ENCODE data around the gene PRM3.

DNA sequence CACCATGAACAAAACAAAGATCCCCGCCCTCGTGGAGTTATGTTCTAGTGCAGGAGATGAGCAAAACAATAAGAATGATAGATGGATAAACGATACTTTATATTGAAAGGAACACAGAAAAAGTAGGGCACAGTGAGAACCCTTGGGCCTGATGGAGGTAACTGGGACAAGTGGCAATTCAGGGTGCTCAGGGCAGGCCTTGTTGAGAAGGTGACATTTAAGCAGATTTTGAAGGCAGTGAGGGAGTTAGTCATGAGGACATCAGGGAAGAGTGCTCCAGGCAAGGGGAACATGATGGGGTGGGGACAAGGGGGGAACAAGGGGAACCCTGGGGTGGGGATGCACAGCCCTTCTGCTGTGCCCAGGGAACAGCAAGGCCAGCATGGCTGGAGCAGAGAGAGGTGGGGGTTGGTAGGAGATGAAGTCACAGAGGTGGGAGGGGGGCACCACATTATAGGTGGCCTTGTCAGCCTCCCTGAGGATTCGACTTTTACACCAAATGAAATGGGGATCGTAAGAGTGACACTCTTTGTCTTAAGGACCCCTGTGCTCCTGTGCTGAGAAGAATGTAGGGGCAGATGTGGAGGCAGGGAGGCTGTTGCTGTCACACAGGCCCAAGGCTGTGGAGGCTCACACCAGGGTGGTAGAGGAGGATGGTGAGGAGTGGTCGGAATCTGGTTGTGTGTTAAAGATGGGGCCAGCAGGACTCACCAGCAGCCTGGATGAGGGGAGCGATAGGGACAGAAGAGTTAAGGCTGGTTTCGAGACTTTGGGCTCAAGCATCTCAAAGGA is 16.9 kb upstream of the PRM3 start:
- TF ChIP-seq, protein P1, sequence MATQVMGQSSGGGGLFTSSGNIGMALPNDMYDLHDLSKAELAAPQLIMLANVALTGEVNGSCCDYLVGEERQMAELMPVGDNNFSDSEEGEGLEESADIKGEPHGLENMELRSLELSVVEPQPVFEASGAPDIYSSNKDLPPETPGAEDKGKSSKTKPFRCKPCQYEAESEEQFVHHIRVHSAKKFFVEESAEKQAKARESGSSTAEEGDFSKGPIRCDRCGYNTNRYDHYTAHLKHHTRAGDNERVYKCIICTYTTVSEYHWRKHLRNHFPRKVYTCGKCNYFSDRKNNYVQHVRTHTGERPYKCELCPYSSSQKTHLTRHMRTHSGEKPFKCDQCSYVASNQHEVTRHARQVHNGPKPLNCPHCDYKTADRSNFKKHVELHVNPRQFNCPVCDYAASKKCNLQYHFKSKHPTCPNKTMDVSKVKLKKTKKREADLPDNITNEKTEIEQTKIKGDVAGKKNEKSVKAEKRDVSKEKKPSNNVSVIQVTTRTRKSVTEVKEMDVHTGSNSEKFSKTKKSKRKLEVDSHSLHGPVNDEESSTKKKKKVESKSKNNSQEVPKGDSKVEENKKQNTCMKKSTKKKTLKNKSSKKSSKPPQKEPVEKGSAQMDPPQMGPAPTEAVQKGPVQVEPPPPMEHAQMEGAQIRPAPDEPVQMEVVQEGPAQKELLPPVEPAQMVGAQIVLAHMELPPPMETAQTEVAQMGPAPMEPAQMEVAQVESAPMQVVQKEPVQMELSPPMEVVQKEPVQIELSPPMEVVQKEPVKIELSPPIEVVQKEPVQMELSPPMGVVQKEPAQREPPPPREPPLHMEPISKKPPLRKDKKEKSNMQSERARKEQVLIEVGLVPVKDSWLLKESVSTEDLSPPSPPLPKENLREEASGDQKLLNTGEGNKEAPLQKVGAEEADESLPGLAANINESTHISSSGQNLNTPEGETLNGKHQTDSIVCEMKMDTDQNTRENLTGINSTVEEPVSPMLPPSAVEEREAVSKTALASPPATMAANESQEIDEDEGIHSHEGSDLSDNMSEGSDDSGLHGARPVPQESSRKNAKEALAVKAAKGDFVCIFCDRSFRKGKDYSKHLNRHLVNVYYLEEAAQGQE (IDR thresholded peaks at IDR 0.05; ENCODE audit: low read depth) = no peak
- TF ChIP-seq TCF12 (IDR thresholded peaks at IDR 0.05; ENCODE audit: low read depth) (no peak), EP300 (IDR thresholded peaks at IDR 0.05; ENCODE audit: borderline replicate concordance) (no peak), TEAD4 (IDR thresholded peaks at IDR 0.05) (no peak), FOXM1 (IDR thresholded peaks at IDR 0.05; ENCODE audit: borderline replicate concordance, low read depth) (no peak)

All from Ishikawa (cell line).